GM12891 (cell line): ENCODE measurements around the gene GLIS1.

Experiments used
- POLR2A ChIP-seq: IDR thresholded peaks from 2 replicates; pipeline ENCODE4 v1.6.1; 2011; ENCODE audit warnings: low read depth, low read length, control low read depth
- SPI1 ChIP-seq: IDR thresholded peaks from 2 replicates; pipeline ENCODE4 v1.6.1; 2011; ENCODE audit warnings: low read depth, low read length, control low read depth

GRCh38 chr1:53535226-53535625 is 203.7 kb downstream of the GLIS1 start:
- TF ChIP-seq POLR2A (no peak), SPI1 (no peak)
